Left lung (tissue), 10 donors: ENCODE measurements around the gene TSEN34. TPM values are rescaled to one million over a fixed set of nuclear protein-coding genes. Genes with fewer than 3 reads are reported as not detected.
"Not testable (repeated sequence)": the region's sequence is repeated elsewhere in the genome, so short reads cannot be mapped to it uniquely, and the experiment has no call there.

Experiments
- ATAC-seq: fragments of 200-7000 bp; cut with Tn5 transposase; one replicate; pipeline ENCODE4 v1.9.1; 2020; ENCODE audit warnings: moderate library complexity
- DNase-seq, 4 donors: peaks; one replicate each; pipeline ENCODE4 v3.0.0-alpha.2; 2013 to 2020
- H3K27ac ChIP-seq, 2 donors: fragments of 200-600 bp; sonication (generic) in 1 of 2; one replicate each; pipeline versions ENCODE4 v1.5.0 to v1.8.0; 2020 to 2021
- H3K27me3 ChIP-seq, 2 donors: fragments of 200-600 bp; sonication (generic) in 1 of 2; one replicate each; pipeline versions ENCODE4 v1.5.0 to v1.8.0; 2020 to 2021
- H3K36me3 ChIP-seq, 2 donors: fragments of 200-600 bp; sonication (generic) in 1 of 2; one replicate each; pipeline versions ENCODE4 v1.5.0 to v1.8.0; 2020 to 2021
- H3K4me1 ChIP-seq, 2 donors: fragments of 200-600 bp; one replicate each; pipeline ENCODE4 v1.8.0; 2021
- H3K4me3 ChIP-seq, 2 donors: fragments of 200-600 bp; sonication (generic) in 1 of 2; one replicate each; pipeline versions ENCODE4 v1.5.0 to v1.8.0; 2020 to 2021; ENCODE audit warnings: mild to moderate bottlenecking in 1 of 2
- H3K9me3 ChIP-seq, 2 donors: fragments of 200-600 bp; sonication (generic) in 1 of 2; one replicate each; pipeline versions ENCODE4 v1.5.0 to v1.8.0; 2020 to 2021
- CTCF ChIP-seq, 2 donors: fragments of 200-600 bp; sonication (generic) in 1 of 2; IDR thresholded peaks; one replicate each; pipeline versions ENCODE4 v1.5.0 to v1.8.0; 2021; ENCODE audit warnings: antibody characterized with exemption in 2 of 2
- intact Hi-C, 2 donors: fragments of 100-400 bp; cut with DNase I; formaldehyde crosslinking; loops; one replicate each; pipeline versions ENCODE4 v1.11.2 to v1.14.2; 2022
- polyA plus RNA-seq, 6 donors: library from polyadenylated mRNA; unstranded; fragments of 120-200 nt; gene quantifications; one replicate each; pipeline ENCODE4 v1.2.1, GENCODE V29; 2013; ENCODE audit not compliant: insufficient read length in 6 of 6
- total RNA-seq, 2 donors: library from RNA; stranded (reverse); fragmentation: NEBNext Ultra II Directional; extraction: Animal tissue kit (Norgen Biotek cat#: 25700); gene quantifications; one replicate each; pipeline ENCODE4 v1.2.1, GENCODE V29; 2021
- donor health status: DM: no; HTN: yes; CAD: no.
- donor health status: DM: no; HTN: no; CAD: no.

Gene TSEN34
- total and polyA plus RNA-seq, 8 donors = 32.2 to 60.6 (median 42.0) TPM

GRCh38 chr19:54223937-54224281 is 32.8 kb downstream of the TSEN34 start:
- peak overlapping the region in 1 of 2 donors; percentile 84 for H3K27ac ChIP-seq
- intact Hi-C loops, H3K9me3 ChIP-seq, ATAC-seq, H3K36me3 ChIP-seq, H3K4me3 ChIP-seq: not testable (repeated sequence)
- DNase-seq = peak in 1 of 4 donors; percentile 15
- peaks cover 0 to 18% of the 10 kb centered on the region in 2 donors for H3K4me1 ChIP-seq
- peaks cover 0 to 14% of the 10 kb centered on the region in 2 donors for H3K27me3 ChIP-seq

- ATAC-seq, H3K27ac ChIP-seq, intact Hi-C loops, H3K36me3 ChIP-seq, H3K9me3 ChIP-seq, H3K4me3 ChIP-seq, DNase-seq: not testable (repeated sequence)
- Histone ChIP-seq H3K4me1 (peaks cover 0 to 11% of the 10 kb centered on the region in 2 donors), H3K27me3 (peaks cover 0 to 14% of the 10 kb centered on the region in 2 donors)
These were observed 33.5 kb downstream of the TSEN34 start for GRCh38 chr19:54224619-54225018.

- Histone ChIP-seq H3K4me3 (no peak overlapping the region), H3K27me3 (peaks cover 0 to 13% of the 10 kb centered on the region in 2 donors), H3K27ac (no peak overlapping the region), H3K36me3 (no peaks in the 10 kb centered on the region), H3K4me1 (peaks cover 0 to 9% of the 10 kb centered on the region in 2 donors), H3K9me3 (no peaks in the 10 kb centered on the region)
- DNase-seq = peak in 1 of 4 donors; percentile 23
- intact Hi-C loops = no loop called here
- no peak for TF ChIP-seq CTCF (IDR thresholded peaks at IDR 0.05)
- no peak for ATAC-seq
These were observed 38.0 kb downstream of the TSEN34 start for GRCh38 chr19:54229146-54229545.

GRCh38 chr19:54230031-54230430 is 38.9 kb downstream of the TSEN34 start:
- peak in 1 of 4 donors; percentile 4 for DNase-seq
- TF ChIP-seq CTCF (IDR thresholded peaks at IDR 0.05) = no peak
- peaks cover 0 to 9% of the 10 kb centered on the region in 2 donors for H3K4me1 ChIP-seq
- H3K4me3 ChIP-seq = no peak overlapping the region
- ATAC-seq = no peak
- no peak overlapping the region for H3K27ac ChIP-seq
- H3K36me3 ChIP-seq = no peaks in the 10 kb centered on the region
- intact Hi-C loops = loop anchor here in 1 of 2 donors (5.0 kb wide), 1 partner anchor 58 kb away; the partner anchor contains the start of gene TMC4
- peaks cover 0 to 13% of the 10 kb centered on the region in 2 donors for H3K27me3 ChIP-seq
- no peaks in the 10 kb centered on the region for H3K9me3 ChIP-seq

- no peak overlapping the region for H3K27ac ChIP-seq
- intact Hi-C loops = loop anchor here in 1 of 2 donors (5.0 kb wide), 1 partner anchor 59 kb away; the partner anchor contains the start of gene TMC4
- peaks cover 0 to 8% of the 10 kb centered on the region in 2 donors for H3K36me3 ChIP-seq
- peaks cover 0 to 9% of the 10 kb centered on the region in 2 donors for H3K4me1 ChIP-seq
- H3K27me3 ChIP-seq = peaks cover 0 to 13% of the 10 kb centered on the region in 2 donors
- ATAC-seq (peak; percentile 100), DNase-seq (peak; percentile 81 to 96 (median 89))
- H3K4me3 ChIP-seq = no peak overlapping the region
- H3K9me3 ChIP-seq = no peaks in the 10 kb centered on the region
- TF ChIP-seq CTCF (IDR thresholded peaks at IDR 0.05) = peak; percentile 82 to 98
These were observed 40.2 kb downstream of the TSEN34 start for GRCh38 chr19:54231077-54231931.

- TF ChIP-seq CTCF (IDR thresholded peaks at IDR 0.05) = no peak
- H3K27ac ChIP-seq = peak overlapping the region in 1 of 2 donors; percentile 13
- H3K27me3 ChIP-seq = peaks cover 0 to 13% of the 10 kb centered on the region in 2 donors
- DNase-seq (peak in 1 of 4 donors; percentile 17), ATAC-seq (no peak)
- no peak overlapping the region for H3K4me3 ChIP-seq
- intact Hi-C loops = loop anchor here in 1 of 2 donors (5.0 kb wide), 1 partner anchor 62 kb away; the partner anchor contains the start of gene TMC4
- peaks cover 0 to 32% of the 10 kb centered on the region in 2 donors for H3K36me3 ChIP-seq
- no peaks in the 10 kb centered on the region for H3K9me3 ChIP-seq
- peaks cover 0 to 9% of the 10 kb centered on the region in 2 donors for H3K4me1 ChIP-seq
These were observed 42.8 kb downstream of the TSEN34 start for GRCh38 chr19:54233941-54234340.

- Histone ChIP-seq H3K4me3 (peak overlapping the region in 1 of 2 donors; percentile 50), H3K36me3 (peaks cover 0 to 39% of the 10 kb centered on the region in 2 donors), H3K27me3 (peaks cover 0 to 26% of the 10 kb centered on the region in 2 donors)
- H3K9me3 ChIP-seq, H3K4me1 ChIP-seq, intact Hi-C loops, H3K27ac ChIP-seq, ATAC-seq, DNase-seq: not testable (repeated sequence)
These were observed 48.6 kb downstream of the TSEN34 start for GRCh38 chr19:54239491-54240371.
